HG03280 (cell line): ENCODE data around the gene SCD.

Source experiments
- ATAC-seq: cut with Tn5 transposase; IDR thresholded peaks from one replicate; pipeline ENCODE4 v1.9.1; 2021; ENCODE audit warnings: mild to moderate bottlenecking, moderate library complexity; ENCODE audit not compliant: unreplicated experiment

Gene SCD

DNA sequence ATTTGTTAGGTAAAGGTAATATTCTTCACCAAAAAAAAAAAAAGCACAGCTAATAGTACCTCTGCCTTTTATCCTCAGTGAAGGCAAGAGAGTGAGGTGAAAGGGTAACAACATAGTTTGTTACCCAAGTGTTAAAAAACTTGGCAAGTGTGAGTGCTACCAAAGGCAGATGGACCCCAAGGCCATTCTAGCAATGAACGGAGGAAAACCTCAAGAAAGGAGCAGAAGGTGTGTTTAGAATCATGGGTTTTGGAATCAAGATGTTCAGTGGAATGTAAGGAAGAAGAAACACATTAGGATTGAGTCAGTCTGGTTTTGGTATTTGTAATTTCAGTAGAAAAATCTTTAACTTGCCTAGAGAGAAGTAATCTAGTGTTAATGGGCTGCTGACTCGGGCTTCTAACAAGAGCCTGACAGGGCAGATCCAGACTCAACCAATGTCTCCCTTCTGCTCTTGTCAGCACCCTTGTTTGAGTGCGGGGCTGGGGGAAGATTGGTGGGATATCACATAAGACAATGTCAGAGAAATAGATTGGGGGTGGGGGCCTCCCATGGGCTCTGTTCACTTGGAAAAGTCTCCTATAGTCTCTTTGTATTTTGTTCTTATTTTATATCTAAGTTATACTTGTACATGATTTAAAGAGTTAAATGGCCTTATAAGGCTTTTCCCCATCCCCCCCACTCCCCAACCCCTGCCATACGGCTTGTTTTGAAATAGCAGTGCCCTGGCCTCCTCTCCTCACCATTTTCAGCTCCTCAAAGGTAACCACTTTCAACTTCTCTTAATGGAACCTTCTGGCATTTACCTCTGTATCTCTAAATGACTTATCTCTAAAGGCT lies 44.4 kb downstream of the SCD start:
- no peak for ATAC-seq

DNA sequence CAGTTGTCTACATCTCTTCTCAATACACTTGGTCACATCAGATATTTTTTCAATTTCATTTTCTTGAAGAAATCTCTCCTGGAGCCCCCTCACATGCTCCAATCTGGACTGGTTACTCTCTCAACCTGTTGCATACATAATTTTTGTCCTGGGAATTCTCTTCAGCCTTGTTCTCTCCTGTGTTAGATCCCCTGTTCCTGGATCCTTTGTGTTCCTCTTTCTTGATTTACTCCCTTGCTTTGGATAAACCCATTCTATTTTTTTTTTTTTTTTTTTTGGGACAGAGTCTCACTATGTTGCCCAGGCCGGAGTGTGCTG lies 45.6 kb downstream of the SCD start:
- ATAC-seq = no peak

DNA sequence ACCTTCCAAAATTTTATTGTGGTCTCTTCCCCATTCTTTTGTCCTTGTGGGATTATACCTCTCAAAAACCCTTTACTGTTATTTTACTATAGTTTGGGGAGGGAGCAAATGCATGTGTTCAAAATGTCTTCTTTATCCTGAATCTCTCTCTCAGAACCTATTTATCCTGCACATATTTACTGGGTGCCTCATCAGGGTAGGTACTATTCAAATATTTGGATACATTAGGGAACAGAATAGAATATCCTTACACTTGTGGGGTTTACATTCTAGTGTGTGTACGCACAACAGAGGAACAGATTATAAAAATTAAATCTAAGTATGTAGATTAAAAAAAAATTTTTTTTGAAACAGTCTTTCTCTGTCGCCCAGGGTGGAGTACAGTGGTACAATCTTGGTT lies 48.6 kb downstream of the SCD start:
- no peak for ATAC-seq

DNA sequence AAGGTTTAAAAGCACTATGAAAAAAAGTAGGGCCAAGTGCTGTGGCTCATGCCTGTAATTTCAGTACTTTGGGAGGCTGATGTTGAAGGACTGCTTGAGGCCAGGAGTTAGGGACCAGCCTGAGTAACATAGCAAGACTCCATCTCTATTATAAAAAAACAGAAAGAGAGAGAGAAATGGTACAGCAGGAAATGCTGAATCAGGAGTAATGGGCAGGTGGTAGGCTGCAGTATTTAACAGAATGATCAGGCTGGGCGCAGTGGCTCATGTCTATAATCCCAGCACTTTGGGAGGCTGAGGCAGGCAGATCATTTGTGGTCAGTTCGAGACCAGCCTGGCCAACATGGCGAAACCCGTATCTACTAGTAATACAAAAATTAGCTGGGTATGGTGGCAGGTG lies 49.6 kb downstream of the SCD start:
- ATAC-seq = no peak

DNA sequence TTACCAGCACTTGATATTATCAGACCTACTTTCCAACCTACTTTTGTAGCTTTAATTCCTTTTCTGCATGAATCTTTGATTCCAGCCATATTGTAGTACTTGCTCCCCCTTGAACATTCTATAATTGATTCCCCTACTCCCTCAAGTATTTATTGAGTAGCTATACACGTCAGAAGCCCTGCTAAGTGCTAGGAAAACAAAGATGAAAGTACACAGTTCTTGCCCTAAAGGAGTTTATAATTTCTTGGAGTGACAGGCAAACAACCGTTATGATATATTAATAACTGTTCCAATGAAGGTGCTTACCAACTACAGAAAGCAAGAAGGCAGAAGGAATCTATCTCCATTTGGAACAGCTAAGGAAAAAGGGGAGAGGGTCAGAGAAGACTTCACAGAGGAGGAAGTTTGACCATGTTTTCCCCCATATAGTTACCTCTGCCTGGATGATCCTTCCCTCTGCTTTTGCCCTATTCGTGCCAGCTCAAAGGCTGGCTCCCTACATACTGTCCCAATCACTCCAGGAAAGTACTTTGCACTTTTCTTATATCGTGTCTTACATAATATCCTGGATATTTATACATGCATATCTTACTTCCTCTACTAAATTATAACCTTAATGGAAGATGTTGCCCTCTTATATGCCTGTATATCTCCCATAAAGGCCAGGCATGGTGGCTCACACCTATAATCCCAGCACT lies 54.7 kb downstream of the SCD start:
- ATAC-seq = no peak

DNA sequence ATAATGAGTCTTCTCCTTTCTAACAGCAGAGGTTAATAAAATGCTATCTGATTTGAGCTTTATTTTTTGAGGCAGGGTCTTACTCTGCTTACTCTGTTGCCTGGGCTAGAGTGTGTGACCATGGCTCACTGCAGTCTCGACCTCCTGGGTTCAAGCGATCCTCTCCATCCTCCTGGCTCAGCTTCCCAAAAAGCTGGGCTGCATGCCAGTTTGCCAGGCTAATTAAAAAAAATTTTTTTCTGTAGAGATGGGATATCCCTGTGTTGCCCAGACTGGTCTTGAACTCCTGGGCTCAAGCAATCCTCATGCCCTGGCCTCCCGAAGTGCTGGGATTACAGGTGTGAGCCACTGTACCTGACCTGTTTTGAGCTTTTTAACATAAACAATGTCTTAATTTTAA lies 56.7 kb downstream of the SCD start:
- no peak for ATAC-seq

DNA sequence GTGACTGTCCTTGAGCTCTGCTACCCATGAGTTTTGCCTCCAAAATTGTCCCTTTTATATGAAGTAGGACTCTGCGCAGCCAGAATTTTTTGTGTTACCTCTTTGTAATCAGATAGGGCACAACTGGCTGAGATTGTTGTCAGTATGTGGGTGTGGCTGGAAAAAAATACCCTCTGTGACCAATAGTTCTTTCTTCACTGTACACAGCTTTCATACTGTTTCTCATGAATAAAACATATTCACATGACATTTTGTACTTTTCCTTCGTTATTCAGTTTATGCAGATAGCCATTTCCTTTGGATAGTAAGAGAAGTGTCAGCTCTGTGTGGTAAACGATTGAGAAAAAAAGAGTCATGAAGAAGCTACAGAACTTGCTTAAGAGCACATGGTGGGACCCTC lies 66.1 kb downstream of the SCD start:
- ATAC-seq = no peak
